T-helper 1 cell treated with Interleukin-12 subunit alpha and Interleukin-12 subunit beta and Interleukin-4 antibody, amounts not matched to agents 30 ng/mL and 1 ng/mL, for 36 hours (primary cell): ENCODE data around the gene KRTAP20-1. TPM values are rescaled to one million over a fixed set of nuclear protein-coding genes. Genes with fewer than 3 reads are reported as not detected.

Experiments used
- intact Hi-C: fragments of 100-400 bp; cut with micrococcal nuclease; formaldehyde crosslinking; loops from one replicate; pipeline ENCODE4 v1.15.1; 2024
- total RNA-seq: library from RNA; stranded (reverse); gene quantifications from 2 replicates; pipeline ENCODE4 v1.2.3, GENCODE V29; 2022

The KRTAP20-1 gene, protein sequence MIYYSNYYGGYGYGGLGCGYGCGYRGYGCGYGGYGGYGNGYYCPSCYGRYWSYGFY
- total RNA-seq, result not detected in 2 replicates

DNA sequence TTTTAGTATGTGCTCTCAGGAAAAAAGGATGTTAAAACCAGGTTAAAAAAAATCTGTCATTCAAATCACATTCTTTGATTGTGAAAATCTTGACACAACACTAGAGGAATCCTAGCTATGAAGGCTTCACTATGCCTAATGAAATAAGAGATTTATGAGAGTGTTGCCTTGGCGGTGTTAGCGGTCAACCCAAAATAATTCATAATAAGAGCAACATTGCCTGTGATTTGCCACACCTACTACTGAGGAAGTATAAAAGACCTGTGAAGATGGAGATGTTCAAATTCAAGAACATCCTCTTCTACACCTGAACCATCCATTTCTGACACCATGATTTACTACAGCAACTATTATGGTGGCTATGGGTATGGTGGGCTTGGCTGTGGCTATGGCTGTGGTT, at the start of gene KRTAP20-1:
Gene KRTAP20-1, plus strand, starts transcription at position 301 of the 400 bp plus-strand sequence. Its CDS starts 30 bp downstream, at position 331.
- intact Hi-C loops, result no loop called here

DNA sequence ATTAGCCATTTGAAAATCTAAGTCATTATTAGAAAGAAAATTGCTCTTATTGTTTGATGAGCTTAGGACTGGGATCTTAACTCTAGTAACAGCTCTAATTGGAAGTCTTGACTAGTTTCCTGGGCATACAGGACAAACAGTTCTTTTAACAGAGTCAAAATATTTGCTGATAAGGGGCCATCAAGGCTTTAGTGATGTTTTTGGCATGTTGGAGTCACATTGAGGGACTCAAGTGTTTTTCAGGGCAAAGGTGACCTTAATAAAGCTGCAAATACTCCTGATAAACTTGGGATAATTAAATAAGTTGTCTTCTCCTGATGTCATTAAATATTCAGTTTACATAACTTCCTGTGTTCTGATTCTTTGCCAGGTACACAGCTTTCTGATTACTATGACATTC, 48.6 kb upstream of the KRTAP20-1 start:
- intact Hi-C loops, result no loop called here

DNA sequence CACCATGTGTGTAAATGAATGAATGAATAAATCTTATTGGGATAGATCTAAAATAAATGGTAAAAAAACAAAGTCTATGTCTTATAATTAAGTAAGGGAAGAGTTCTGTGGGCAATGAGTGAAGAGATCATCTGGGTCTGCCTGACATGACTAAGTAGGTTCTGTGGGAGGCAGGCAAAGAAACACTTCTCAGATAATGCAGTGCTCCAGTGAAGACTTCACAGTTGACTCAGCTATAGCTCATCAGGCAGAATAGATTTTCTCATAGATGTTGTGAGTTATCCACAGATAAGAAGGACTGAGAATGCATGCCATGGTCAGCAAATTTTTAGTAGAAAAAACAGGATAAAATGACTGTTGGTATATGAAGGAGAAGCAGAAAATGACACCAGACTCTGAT, 38.5 kb upstream of the KRTAP20-1 start:
- intact Hi-C loops, result no loop called here

DNA sequence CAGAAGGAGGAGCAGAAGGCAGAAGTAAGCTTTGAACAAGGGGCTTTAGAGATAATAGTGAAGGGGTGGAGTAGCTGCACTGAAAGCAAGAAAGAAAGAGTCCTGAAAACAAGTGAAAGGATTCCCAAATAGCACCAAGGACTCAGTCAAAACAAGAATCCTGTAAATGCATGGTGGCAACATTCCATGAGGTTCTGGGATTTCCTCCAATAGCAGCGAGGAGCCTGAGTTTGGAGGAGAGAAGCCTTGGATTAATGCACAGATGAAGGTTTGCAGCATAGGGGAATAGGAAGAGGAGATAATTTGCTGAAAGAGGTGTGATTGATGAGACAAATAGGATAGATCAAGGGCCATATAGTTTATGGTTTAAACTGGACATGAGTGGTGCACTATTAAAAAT, 36.9 kb upstream of the KRTAP20-1 start:
- intact Hi-C loops, result no loop called here

DNA sequence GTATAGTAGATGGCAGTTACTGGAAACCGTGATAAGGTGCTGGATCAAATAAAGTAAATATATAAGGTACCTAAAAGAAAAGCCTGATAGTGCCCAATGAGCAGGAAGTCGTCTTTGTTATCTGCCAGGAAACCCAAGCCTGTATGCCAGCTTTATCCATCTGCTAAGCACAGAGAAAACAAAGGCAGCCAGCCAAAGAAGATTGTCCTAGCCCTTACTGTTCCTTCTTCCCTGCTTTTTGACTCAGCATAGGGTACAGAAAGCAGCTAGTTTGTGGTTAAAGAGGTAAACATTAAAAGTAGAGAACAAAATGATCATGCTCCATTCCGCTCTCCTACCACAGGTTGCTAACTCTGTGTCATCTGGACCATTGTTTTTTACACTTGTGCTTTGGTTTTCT, 36.1 kb upstream of the KRTAP20-1 start:
- intact Hi-C loops, result no loop called here

DNA sequence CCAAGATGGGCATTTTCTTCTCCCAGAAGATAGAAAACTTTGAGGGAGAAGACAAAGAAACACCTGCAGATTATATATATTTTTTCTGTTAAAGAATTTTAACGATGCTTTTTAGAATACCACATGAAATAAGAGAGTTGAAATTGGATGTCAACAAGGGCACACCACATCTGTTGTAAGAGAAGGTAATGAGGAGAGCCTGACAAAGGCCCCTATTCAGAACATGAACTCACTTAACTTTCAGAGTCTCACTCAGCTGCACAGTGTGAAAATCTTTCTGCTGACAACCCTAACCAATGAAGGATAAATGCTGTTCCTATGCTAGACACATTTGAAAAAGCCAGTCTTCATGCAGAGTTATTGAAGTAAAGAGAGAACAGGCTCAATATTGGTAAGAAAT, 33.4 kb upstream of the KRTAP20-1 start:
- intact Hi-C loops, result no loop called here

DNA sequence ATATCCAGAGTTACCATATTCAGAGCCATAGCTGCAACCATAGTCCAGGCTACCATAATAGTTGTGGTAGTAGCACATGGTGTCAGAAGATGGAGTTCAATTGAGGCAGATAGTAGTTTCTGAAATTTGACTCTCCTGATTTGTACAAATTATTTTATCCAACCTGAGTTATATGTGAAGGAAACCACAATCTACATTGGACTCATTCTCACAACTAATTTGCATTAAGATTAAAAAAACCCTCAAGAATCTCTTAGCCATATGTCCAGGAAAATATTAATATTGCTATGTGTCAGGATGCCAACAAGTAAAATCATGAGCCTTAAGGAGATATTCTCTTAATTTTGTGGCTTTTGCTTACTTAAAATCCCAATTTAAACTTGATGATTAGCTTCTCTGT, 25.9 kb upstream of the KRTAP20-1 start, which contains the start of gene KRTAP22-2:
Gene KRTAP22-2, minus strand, starts transcription at position 101 of the 400 bp plus-strand sequence.
- intact Hi-C loops, result no loop called here

DNA sequence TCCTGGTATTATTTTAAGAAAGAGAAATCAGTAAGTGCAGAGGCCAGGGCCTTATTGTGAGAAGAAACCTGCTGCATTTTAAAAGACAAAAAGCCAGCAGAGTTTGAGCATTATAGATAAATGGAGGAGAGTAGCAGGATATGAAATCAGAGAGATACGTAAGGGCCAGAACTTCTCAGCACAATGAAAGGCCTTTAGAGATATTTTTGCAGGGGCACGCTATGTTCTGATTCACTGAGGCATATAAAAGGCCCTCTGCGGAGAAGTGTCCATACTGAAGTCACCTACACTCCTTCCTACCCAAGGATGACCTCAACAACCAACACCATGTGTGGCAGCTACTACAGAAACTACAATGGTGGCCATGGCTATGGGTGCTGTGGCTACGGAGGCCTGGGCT, 24.1 kb upstream of the KRTAP20-1 start, which contains the start of gene KRTAP6-3:
Gene KRTAP6-3, plus strand, starts transcription at position 301 of the 400 bp plus-strand sequence. Its CDS starts 6 bp downstream, at position 307.
- intact Hi-C loops, result no loop called here

DNA sequence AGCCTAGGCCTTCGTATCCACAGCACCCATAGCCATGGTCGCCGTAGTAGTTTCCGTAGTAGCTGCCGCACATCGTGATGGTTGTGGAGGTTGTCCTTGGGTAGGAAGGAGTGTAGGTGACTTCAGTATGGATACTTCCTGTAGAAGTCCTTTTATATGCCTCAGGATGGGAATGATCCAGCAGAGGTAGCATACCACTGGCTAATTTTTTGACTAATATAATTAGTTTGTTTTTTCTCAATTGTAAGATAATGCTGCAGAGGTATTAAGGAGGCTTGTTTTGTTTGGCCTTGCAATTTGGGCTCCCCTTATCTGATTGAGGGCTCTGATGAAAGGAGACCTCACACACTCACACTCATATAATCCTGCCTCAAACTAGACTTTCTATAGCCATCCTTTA, 17.4 kb upstream of the KRTAP20-1 start, which contains the start of gene KRTAP6-2:
Gene KRTAP6-2, minus strand, starts transcription at position 101 of the 400 bp plus-strand sequence. Its CDS starts 28 bp downstream, at position 73.
- intact Hi-C loops, result no loop called here

DNA sequence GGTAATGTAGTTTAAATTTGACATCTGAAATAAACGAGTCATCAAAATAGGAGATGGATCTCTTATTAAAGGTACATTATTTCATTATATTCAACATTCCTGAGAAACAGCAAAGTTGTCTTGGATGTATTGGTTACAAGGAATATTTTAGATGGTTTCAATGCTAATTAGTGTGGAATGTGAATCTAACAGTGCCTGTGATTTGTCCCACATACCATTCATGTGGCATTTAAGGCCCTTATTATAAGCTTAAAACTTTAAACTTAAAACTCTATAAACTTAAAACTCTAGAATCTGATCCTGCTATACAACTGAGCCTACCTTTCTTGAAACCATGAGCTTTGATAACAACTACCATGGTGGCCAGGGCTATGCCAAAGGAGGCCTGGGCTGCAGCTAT, 15.4 kb upstream of the KRTAP20-1 start, which contains the start of gene KRTAP22-1:
Gene KRTAP22-1, plus strand, starts transcription at position 301 of the 400 bp plus-strand sequence.
- intact Hi-C loops, result no loop called here

DNA sequence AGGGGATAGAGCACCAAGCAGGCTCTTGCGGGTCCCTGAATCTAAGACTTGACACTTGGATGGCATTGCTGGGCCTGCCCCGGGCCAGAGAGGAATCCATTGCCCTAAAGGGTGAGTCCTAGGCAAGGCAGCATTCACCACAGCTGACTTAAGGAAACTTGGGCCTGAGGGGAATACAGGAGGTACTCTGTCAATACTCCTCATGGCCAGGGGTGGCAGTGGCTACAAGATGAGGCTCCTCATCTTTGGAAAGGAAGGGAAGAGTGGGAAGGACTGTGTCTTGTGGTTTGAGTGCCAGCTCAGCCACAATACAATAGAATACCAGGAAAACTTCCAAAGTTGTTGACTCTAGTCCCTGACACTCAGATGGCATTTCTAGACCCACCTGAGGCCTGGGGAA, 10.3 kb upstream of the KRTAP20-1 start:
- intact Hi-C loops, result no loop called here

DNA sequence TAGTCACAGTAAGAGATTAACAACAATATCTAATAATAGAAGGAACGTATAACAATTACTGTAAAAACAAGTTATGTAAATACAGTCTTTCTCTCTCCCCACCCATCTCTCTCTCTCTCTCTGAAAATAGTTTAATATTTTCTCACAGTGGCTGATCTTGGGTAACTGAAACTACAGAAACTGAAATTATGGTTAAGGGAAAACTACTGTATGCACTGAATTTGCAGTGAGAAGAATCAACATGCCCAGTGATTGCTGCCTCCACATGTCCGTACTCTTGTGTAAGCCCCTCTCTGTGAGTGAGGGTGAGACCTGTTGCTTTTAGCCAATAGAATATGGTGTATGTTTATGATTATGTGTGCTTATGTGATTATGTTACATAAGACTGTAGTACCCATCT, 4.1 kb upstream of the KRTAP20-1 start:
- intact Hi-C loops, result no loop called here

DNA sequence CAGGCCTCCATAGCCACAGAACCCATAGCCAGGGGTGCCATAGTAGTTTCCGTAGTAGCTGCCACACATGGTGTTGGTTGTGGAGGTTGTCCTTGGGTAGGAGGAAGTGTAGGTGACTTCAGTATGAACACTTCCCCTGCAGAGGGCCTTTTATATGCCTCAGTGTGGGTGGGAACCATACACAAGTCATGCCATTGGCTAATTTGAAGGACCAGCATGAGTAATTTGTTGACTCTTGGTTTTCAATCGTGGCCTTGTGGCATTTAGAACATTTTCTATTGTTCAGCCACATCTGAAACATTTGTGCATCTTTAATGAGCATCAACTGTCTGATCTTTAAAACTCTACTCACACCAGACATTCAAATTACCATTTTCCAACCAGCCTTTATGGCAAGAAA, 2.4 kb upstream of the KRTAP20-1 start, which contains the start of gene KRTAP6-1:
Gene KRTAP6-1, minus strand, starts transcription at position 95 of the 400 bp plus-strand sequence. Its CDS starts 26 bp downstream, at position 69.
- intact Hi-C loops, result no loop called here

DNA sequence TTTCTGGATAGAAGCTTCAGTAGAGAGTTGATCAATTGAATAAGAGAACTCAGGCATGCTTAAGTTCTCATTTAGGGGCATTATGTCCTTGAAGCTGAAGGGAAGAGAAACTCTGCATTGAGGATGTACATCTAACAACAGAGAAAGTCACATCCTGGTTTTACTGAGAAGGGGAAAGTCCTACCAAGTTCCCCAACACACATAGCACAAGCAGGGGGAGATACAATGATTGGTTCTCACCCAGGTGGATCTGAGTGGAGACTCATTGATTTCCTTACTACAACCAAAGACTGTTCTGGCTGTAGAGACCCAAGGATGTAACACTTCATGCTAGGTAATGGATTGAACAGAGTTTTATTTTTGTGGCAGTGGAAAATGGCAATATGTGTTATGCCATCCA, 1.0 kb upstream of the KRTAP20-1 start:
- intact Hi-C loops, result no loop called here

DNA sequence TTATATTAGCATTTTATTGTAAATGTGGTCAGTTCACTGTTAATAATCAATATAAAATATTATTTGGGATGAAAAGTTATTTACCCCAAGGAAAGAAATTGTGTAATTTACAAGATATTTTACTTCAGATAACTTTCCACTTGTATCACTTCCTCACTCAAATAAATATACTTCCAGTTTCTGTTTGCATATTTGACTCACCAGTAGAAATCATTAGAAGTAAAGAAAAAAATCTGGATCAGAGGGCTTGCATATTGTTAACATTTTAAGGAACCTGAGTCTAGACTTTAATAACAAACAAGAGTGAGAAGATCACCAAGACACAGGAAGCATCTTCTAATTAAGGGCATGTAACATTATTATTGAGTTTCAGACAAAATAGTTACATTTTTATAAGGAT, 3.9 kb downstream of the KRTAP20-1 start:
- intact Hi-C loops, result no loop called here

DNA sequence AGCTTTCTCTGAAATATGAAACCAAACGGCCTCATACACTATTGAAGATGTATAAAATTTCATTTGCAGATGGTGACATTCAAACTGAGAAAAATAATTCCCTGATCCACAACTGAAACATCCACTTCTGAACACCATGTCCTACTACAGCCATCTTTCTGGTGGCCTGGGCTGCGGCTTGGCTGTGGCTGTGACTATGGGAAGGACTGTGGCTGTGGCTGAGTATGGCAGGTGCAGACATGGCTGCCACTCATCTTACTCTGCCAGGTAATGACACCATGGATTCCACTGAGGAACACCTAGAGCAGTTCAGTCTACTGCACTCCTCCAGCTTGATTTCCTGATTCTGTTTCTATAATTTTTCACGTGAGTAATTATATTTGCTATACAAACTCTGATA, 4.3 kb downstream of the KRTAP20-1 start, which contains the start of gene KRTAP20-4:
Gene KRTAP20-4, plus strand, starts transcription at position 106 of the 400 bp plus-strand sequence.
- intact Hi-C loops, result no loop called here

DNA sequence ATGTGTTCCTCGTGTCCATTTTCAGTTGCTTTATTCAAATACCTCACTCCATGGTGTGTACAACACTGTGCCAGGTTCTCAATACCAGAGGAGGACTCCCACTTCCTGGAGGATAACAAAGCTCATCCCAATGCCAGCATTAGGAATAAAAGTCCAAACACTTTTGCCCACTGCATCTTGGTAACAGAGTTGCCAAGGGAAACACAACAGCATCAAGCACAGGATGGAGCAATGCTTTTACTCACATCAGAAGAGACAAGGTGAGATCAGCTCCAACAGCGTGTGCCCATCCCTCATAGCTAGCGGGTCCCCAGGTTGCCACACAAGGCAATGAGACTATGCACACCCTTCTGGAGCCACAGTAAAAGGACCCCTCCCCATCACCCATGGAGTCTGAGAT, 7.1 kb downstream of the KRTAP20-1 start:
- intact Hi-C loops, result no loop called here

DNA sequence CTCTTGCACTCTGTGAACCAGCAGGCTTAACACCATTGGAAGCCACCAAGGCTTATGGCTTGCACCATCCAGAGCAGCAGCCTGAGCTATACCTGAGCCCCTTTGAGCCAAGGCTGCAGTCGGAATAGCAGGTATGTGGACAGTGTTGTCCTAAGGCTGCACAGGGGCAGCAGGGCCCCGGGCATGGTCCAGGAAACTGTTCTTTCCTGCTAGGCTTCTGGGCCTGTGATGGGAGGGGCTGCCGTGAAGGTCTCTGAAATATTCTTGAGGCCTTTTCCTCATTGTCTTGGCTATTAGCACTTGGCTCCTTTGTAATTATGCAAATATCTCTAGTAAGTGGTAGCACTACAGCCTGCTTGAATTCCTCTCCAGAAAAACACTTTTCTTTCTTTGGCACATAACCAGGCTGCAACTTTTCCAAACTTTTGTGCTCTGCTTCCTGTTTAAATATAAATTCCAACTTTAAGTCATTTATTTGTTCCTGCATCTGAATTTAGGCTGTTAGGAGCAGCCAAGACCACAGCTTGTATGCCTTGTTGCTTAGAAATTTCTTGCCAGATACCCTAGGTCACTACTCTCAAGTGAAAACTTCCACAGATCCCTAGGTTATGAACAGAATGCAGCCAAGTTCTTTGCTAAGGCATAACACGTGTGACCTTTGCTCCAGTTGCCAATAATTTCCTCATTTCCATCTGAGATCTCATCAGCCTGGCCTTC, 9.4 kb downstream of the KRTAP20-1 start:
- intact Hi-C loops, result no loop called here

DNA sequence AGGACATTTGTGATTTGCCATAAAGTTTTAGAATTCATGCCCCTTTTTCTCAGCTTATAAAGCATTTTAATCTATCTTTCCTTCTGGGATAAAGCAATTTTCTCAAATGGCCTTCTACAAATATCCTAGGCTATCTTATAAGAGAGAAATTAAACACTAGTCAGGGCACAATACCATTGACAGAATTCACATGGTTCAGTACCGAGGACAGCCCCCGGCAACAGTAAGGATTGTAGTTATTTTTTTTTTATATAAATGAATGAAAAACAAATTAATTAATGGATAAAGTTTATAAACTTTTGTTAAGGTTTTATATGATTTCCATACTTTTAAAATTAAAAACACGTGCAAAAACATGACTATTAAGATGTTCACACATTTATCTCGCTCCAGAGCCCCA, 11.9 kb downstream of the KRTAP20-1 start:
- intact Hi-C loops, result no loop called here

DNA sequence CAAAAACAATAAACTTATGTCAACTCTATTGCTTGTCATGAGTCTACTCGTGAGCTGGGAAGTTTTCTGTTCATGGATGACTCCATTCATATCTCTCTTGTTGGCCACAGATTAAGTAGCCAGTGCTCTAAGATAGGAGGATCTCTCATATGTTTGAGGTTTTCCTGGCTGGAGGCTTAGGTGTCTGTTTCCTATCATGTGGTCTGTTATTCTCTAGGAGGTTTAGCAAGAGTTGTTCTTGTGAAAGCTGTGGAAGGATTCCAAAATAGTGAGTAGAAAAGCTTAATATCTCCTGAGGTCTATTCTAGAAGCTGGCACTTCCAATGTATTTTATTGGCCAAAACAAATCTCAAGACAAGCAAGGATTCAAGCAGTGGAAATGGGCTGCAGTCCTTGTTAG, 13.0 kb downstream of the KRTAP20-1 start:
- intact Hi-C loops, result no loop called here

DNA sequence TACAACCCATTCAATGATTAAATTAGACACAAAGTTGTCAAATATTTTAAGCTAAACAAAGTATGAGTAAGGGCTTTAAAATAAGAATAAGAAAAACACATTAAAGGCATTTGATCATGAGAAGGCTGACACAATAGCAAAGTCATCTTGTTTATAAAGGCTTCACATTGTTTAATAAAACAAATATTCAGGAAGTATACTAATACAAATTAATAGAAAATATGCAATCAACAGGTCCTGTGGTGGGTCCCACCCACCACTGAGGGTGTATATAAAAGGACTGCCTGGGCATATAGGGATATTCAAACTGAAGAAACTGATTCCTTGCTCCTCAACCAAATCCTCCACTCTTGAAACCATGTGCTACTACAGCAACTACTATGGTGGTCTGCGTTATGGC, 18.7 kb downstream of the KRTAP20-1 start, which contains the start of gene KRTAP20-2:
Gene KRTAP20-2, plus strand, starts transcription at position 301 of the 400 bp plus-strand sequence. Its CDS starts 58 bp downstream, at position 359.
- intact Hi-C loops, result no loop called here

DNA sequence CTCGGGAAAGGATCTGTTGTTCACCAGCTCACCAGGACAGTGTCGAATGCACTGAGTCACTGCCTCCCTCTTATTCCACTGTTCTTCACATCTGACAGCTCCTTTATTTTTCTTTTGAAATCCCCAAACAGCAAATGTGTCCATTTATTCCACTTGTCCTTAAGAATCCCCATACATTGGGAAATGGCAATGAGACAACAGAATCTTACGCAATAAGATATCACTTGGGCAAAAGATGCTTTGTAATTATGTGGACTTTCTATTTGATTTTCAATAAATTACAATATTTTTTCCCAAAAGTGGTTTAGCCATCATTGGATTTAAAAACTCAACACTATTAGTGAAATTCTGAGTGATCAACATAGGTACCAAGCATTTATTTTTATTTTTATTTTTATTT, 22.5 kb downstream of the KRTAP20-1 start:
- intact Hi-C loops, result no loop called here

DNA sequence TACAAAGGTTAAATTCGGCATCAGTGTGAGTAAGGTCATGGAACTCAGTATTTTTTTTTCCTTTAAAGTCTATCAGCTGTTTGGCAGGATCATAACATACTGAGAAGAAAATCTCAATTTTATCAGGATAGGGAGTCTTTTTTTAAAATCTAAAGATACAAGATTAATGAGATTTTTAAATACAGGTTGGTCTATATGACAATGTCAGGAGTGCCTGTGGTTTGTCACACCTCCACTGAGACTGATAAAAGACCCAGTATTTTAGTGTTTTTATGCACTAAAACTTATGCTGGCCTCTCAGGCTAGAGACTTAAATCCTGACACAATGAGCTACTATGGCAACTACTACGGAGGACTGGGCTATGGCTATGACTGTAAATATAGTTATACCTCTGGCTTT, 26.3 kb downstream of the KRTAP20-1 start, which contains the start of gene KRTAP20-3:
Gene KRTAP20-3, plus strand, starts transcription at position 301 of the 400 bp plus-strand sequence.
- intact Hi-C loops, result no loop called here
